Measurements from ENCODE around the gene POLD3. TPM values are rescaled to one million over a fixed set of nuclear protein-coding genes. Genes with fewer than 3 reads are reported as not detected.

POLD3 gene
- total RNA-seq, 2 experiments from 2014 or later = 4.6 to 5.2 TPM

DNA sequence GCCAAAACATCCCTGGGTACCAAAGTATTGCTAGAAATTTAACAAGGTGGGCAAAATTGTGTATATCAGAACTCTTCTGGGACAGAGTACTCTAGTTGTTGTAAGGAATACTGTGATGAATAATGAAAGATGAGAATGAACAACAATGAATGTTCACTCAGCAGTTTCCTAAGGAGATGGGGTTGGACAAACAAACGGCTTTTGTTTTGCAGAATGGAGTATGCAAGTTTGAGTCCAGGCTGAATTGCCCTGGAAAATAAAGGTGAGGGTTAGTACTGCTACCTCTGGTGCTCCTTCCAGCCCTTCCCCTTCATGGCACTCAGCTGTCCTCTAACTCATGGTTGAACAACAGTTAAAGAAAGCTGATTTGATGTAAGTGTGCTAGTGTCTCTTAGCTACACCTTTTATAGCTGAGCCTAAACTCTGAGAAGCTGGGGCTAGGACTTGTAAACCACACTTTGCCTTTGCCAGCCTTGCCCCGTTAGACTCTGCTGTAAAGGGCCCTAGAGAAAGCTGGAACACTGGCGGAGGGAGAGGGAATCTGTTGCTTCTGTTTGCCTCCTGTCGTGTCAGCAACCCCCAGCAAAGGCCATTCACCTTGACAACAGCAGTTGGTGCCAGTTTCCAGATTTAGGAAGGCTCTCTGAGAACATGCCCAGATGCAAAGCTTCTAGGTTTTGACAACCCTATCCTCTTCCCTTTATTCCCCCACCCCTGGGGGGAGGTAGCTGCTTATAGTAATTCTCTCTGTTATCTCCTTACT, 41.2 kb upstream of the POLD3 start:
- Histone ChIP-seq H3K27me3 (ENCODE audit: control insufficient read depth in 1 of 2, insufficient read depth in 2 of 2, low read length in 2 of 2) (peaks cover 0 to 2% of the 10 kb centered on the region in 2 experiments), H3K4me3 (ENCODE audit: low read length) (no peak overlapping the region), H3K4me1 (ENCODE audit: insufficient read depth, low read length) (no peaks in the 10 kb centered on the region), H3K27ac (ENCODE audit: low read depth in 1 of 2, low read length in 2 of 2) (no peak overlapping the region), H3K36me3 (ENCODE audit: insufficient read depth, low read length) (no peaks in the 10 kb centered on the region), H3K9me3 (ENCODE audit: control insufficient read depth in 1 of 2, insufficient read depth in 1 of 2, low read length in 2 of 2) (peaks cover 0 to 6% of the 10 kb centered on the region in 2 experiments)
- DNase-seq (no peak), ATAC-seq (ENCODE audit: poor library complexity) (no peak)
- Mint-ChIP-seq H3K4me3 (no peak overlapping the region), H3K27me3 (peaks cover 8% of the 10 kb centered on the region), H3K36me3 (ENCODE audit: low read depth) (no peaks in the 10 kb centered on the region), H3K27ac (no peak overlapping the region), H3K9me3 (no peaks in the 10 kb centered on the region), H3K4me1 (ENCODE audit: low read depth) (no peaks in the 10 kb centered on the region)
- TF ChIP-seq, protein P1, sequence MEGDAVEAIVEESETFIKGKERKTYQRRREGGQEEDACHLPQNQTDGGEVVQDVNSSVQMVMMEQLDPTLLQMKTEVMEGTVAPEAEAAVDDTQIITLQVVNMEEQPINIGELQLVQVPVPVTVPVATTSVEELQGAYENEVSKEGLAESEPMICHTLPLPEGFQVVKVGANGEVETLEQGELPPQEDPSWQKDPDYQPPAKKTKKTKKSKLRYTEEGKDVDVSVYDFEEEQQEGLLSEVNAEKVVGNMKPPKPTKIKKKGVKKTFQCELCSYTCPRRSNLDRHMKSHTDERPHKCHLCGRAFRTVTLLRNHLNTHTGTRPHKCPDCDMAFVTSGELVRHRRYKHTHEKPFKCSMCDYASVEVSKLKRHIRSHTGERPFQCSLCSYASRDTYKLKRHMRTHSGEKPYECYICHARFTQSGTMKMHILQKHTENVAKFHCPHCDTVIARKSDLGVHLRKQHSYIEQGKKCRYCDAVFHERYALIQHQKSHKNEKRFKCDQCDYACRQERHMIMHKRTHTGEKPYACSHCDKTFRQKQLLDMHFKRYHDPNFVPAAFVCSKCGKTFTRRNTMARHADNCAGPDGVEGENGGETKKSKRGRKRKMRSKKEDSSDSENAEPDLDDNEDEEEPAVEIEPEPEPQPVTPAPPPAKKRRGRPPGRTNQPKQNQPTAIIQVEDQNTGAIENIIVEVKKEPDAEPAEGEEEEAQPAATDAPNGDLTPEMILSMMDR (IDR thresholded peaks at IDR 0.05) = no peak
- intact Hi-C loops (cut with DNase I, micrococcal nuclease) = no loop called here
- ChIA-PET CTCF (no interaction called here), POLR2A (no interaction called here)

DNA sequence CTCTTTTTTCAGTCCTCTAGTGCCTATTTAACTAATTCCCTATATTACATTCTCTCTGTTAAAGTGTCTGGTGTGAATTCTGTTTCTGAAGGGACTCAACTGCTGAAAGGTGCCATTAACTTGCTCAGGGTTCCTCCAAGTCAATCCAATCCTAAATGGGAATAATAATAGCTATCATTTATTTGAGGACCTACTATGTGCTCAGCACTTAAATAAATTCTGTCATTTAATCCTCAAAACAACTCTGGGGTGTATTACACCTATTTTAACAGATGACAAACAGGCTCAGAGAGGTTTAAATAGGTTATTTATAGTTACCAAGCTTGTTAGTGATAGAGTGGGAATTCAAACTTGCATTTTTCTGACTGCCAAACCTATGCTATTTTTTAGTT, 40.6 kb upstream of the POLD3 start:
- H3K27ac ChIP-seq (ENCODE audit: low read depth in 1 of 2, low read length in 2 of 2) = no peak overlapping the region
- Mint-ChIP-seq H3K4me1 (ENCODE audit: low read depth) (no peaks in the 10 kb centered on the region), H3K4me3 (no peak overlapping the region)

DNA sequence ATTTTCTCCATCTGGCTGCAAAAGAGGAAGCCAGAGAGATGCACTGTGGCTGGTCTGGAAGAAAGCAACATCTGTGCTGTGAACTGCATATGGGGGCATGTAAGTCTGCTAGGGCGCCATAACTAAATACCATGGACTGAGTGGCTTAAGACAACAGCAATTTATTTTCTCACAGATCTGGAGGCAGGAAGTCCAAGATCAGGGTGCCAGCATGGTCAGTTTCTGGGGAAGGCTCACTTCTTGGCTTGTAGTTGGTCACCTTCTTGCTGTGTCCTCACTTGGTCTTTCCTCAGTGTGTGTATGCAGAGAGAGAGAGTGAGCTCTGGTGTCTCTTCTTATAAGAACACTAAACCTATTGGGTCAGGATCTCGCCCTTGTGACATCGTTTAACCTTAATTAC, 34.9 kb upstream of the POLD3 start:
- CTCF ChIA-PET = no interaction called here
- POLR2A ChIA-PET = no interaction called here
- no peaks in the 10 kb centered on the region for H3K36me3 Mint-ChIP-seq (ENCODE audit: low read depth)

More for the DNA sequence above, 40.6 kb upstream of the POLD3 start:
- Histone ChIP-seq H3K27me3 (ENCODE audit: control insufficient read depth in 1 of 2, insufficient read depth in 2 of 2, low read length in 2 of 2) (peaks cover 0 to 2% of the 10 kb centered on the region in 2 experiments), H3K36me3 (ENCODE audit: insufficient read depth, low read length) (no peaks in the 10 kb centered on the region), H3K4me3 (ENCODE audit: low read length) (no peak overlapping the region), H3K4me1 (ENCODE audit: insufficient read depth, low read length) (no peaks in the 10 kb centered on the region), H3K9me3 (ENCODE audit: control insufficient read depth in 1 of 2, insufficient read depth in 1 of 2, low read length in 2 of 2) (peaks cover 0 to 10% of the 10 kb centered on the region in 2 experiments)
- DNase-seq (no peak), ATAC-seq (ENCODE audit: poor library complexity) (no peak)
- H3K27me3 Mint-ChIP-seq = peaks cover 10% of the 10 kb centered on the region
- H3K9me3 Mint-ChIP-seq = no peaks in the 10 kb centered on the region
- H3K27ac Mint-ChIP-seq = no peak overlapping the region
- CTCF ChIA-PET = no interaction called here
- TF ChIP-seq, protein P1 (IDR thresholded peaks at IDR 0.05) = no peak
- intact Hi-C loops (cut with DNase I, micrococcal nuclease) = no loop called here
- H3K36me3 Mint-ChIP-seq (ENCODE audit: low read depth) = no peaks in the 10 kb centered on the region
- POLR2A ChIA-PET = no interaction called here

More for the DNA sequence above, 34.9 kb upstream of the POLD3 start:
- peaks cover 0 to 2% of the 10 kb centered on the region in 2 experiments for H3K27me3 ChIP-seq (ENCODE audit: control insufficient read depth in 1 of 2, insufficient read depth in 2 of 2, low read length in 2 of 2)
- Mint-ChIP-seq H3K9me3 (peaks cover 4% of the 10 kb centered on the region), H3K4me1 (ENCODE audit: low read depth) (no peaks in the 10 kb centered on the region), H3K4me3 (no peak overlapping the region), H3K27ac (no peak overlapping the region), H3K27me3 (peaks cover 16% of the 10 kb centered on the region)
- intact Hi-C loops (cut with DNase I, micrococcal nuclease) = no loop called here
- H3K27ac ChIP-seq (ENCODE audit: low read depth in 1 of 2, low read length in 2 of 2) = no peak overlapping the region
- DNase-seq = no peak
- no peaks in the 10 kb centered on the region for H3K4me1 ChIP-seq (ENCODE audit: insufficient read depth, low read length)
- TF ChIP-seq, protein P1 (IDR thresholded peaks at IDR 0.05) = no peak
- peaks cover 9 to 13% of the 10 kb centered on the region in 2 experiments for H3K9me3 ChIP-seq (ENCODE audit: control insufficient read depth in 1 of 2, insufficient read depth in 1 of 2, low read length in 2 of 2)
- no peaks in the 10 kb centered on the region for H3K36me3 ChIP-seq (ENCODE audit: insufficient read depth, low read length)
- no peak for ATAC-seq (ENCODE audit: poor library complexity)
- H3K4me3 ChIP-seq (ENCODE audit: low read length) = no peak overlapping the region
